ENCODE measurements around the gene RTF1. TPM values are rescaled to one million over a fixed set of nuclear protein-coding genes. Genes with fewer than 3 reads are reported as not detected.

Gene RTF1
- polyA plus RNA-seq, 1 of the 3 experiments (the other 2 are of a cell fraction) = 27.8 TPM

DNA sequence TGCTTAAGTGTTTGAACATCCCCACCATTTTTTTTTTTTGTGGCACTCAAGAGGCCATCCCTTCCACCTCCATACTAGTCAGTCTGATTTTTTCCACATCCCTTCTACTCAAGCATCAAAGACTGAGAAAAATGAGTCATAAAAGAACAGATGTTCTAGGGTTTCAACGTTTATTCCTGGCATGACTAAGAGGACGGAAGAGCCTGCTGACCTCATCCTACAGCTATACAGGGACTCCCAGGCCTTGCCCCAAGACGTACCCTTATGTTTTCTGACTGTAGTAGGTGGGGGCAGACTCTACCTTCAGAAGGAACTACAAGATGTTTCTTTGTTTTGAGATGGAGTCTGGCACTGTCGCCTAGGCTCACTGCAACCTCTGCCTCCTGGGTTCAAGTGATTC is 73.5 kb downstream of the RTF1 start:
- Histone ChIP-seq H3K79me2 (ENCODE audit: insufficient read depth) (no peaks in the 10 kb centered on the region), H3K4me2 (no peak overlapping the region), H3K9me3 (no peaks in the 10 kb centered on the region), H3K9me2 (no peaks in the 10 kb centered on the region), H4K20me1 (ENCODE audit: insufficient read depth) (no peaks in the 10 kb centered on the region), H3K4me1 (ENCODE audit: control insufficient read depth in 1 of 2, insufficient read depth in 2 of 2, low read depth in 1 of 2, low read length in 1 of 2) (peaks cover 6% of the 10 kb centered on the region in 2 experiments; a peak in 3 of 4 replicates), H3F3A (replicated peaks; ENCODE audit: insufficient read depth) (peaks cover 4% of the 10 kb centered on the region), H2AFZ (ENCODE audit: low read depth) (no peak overlapping the region), H3K9ac (no peak overlapping the region), H3K4me3 (ENCODE audit: low read depth in 2 of 2, low read length in 1 of 2) (no peak overlapping the region), H3K27ac (ENCODE audit: low read depth in 2 of 2, low read length in 1 of 2) (peak overlapping the region in 1 of 2 experiments; percentile 47; a peak in 2 of 4 replicates), H3K36me3 (replicated peaks in 1 of 2; ENCODE audit: control insufficient read depth in 1 of 2, insufficient read depth in 2 of 2, low read length in 1 of 2) (no peaks in the 10 kb centered on the region), H3K27me3 (ENCODE audit: insufficient read depth) (no peaks in the 10 kb centered on the region)
- ChIA-PET CTCF (interaction anchor here (0.9 kb wide), 1 partner anchor 24 kb away, joined by 3 read pairs; no protein-coding TSS in a partner anchor), POLR2A (no interaction called here)
- 23% methylated on average over 4 of the region's 4 CpGs for WGBS (ENCODE audit: low lambda C conversion rate)
- DNase-seq = peak; percentile 23
- TF ChIP-seq, protein P1, sequence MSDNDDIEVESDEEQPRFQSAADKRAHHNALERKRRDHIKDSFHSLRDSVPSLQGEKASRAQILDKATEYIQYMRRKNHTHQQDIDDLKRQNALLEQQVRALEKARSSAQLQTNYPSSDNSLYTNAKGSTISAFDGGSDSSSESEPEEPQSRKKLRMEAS (IDR thresholded peaks at IDR 0.05; ENCODE audit: low read depth) = peak; percentile 37; the same call in 1 of the 2 replicates
- TF ChIP-seq RCOR1 (IDR thresholded peaks at IDR 0.05; ENCODE audit: low read length) (no peak), CHD2 (IDR thresholded peaks at IDR 0.05; ENCODE audit: low read length, partially characterized antibody) (no peak), EZH2phosphoT487 (IDR thresholded peaks at IDR 0.05; ENCODE audit: borderline replicate concordance, low read depth) (no peak), YY1 (IDR thresholded peaks at IDR 0.05; ENCODE audit: low read depth) (peak; percentile 48; the same call in 1 of the 2 replicates), FOXJ3 (CRISPR knock-in tag; IDR thresholded peaks at IDR 0.05) (no peak), ELF1 (IDR thresholded peaks at IDR 0.05) (no peak), GABPA (IDR thresholded peaks at IDR 0.05; ENCODE audit: low read depth) (no peak), SIN3A (IDR thresholded peaks at IDR 0.05; ENCODE audit: borderline replicate concordance, low read depth, low read length) (0 out of 2 replicates have a peak, but pooled peaks have one; percentile 16), IRF3 (IDR thresholded peaks at IDR 0.05; ENCODE audit: low read depth, low read length) (no peak), RXRA (IDR thresholded peaks at IDR 0.05; ENCODE audit: borderline replicate concordance, low read depth) (no peak; the same call in 1 of the 2 replicates), FOSL2 (IDR thresholded peaks at IDR 0.05; ENCODE audit: borderline replicate concordance, low read depth) (peak; percentile 98), RAD21 (IDR thresholded peaks at IDR 0.05; ENCODE audit: low read length) (no peak), USF2 (IDR thresholded peaks at IDR 0.05; ENCODE audit: borderline replicate concordance, low read depth, low read length) (no peak), PBX3 (IDR thresholded peaks at IDR 0.05) (peak; percentile 69), CTCF (IDR thresholded peaks at IDR 0.05) (no peak), JUND (IDR thresholded peaks at IDR 0.05) (peak; percentile 95), SMC3 (IDR thresholded peaks at IDR 0.05; ENCODE audit: low read depth, low read length) (no peak), EP300 (IDR thresholded peaks at IDR 0.05; ENCODE audit: borderline replicate concordance in 1 of 2, low read depth in 1 of 2, low read length in 1 of 2) (peak in 1 of 2 experiments; percentile 70; a peak in 2 of 4 replicates), NRF1 (IDR thresholded peaks at IDR 0.05; ENCODE audit: low read depth, low read length) (no peak), TEAD4 (IDR thresholded peaks at IDR 0.05; ENCODE audit: borderline replicate concordance, insufficient read depth) (0 out of 2 replicates have a peak, but pooled peaks have one; percentile 28), RFX5 (IDR thresholded peaks at IDR 0.05; ENCODE audit: low read length) (no peak)
- TF ChIP-seq, protein P2, sequence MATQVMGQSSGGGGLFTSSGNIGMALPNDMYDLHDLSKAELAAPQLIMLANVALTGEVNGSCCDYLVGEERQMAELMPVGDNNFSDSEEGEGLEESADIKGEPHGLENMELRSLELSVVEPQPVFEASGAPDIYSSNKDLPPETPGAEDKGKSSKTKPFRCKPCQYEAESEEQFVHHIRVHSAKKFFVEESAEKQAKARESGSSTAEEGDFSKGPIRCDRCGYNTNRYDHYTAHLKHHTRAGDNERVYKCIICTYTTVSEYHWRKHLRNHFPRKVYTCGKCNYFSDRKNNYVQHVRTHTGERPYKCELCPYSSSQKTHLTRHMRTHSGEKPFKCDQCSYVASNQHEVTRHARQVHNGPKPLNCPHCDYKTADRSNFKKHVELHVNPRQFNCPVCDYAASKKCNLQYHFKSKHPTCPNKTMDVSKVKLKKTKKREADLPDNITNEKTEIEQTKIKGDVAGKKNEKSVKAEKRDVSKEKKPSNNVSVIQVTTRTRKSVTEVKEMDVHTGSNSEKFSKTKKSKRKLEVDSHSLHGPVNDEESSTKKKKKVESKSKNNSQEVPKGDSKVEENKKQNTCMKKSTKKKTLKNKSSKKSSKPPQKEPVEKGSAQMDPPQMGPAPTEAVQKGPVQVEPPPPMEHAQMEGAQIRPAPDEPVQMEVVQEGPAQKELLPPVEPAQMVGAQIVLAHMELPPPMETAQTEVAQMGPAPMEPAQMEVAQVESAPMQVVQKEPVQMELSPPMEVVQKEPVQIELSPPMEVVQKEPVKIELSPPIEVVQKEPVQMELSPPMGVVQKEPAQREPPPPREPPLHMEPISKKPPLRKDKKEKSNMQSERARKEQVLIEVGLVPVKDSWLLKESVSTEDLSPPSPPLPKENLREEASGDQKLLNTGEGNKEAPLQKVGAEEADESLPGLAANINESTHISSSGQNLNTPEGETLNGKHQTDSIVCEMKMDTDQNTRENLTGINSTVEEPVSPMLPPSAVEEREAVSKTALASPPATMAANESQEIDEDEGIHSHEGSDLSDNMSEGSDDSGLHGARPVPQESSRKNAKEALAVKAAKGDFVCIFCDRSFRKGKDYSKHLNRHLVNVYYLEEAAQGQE (IDR thresholded peaks at IDR 0.05; ENCODE audit: low read depth, low read length) = no peak
